IMR-90 (cell line): ENCODE results near the gene ARL13A.

Experiments
- BHLHE40 ChIP-seq: fragments of 150-350 bp; IDR thresholded peaks from 2 replicates; pipeline ENCODE4 v1.6.1; 2016; ENCODE audit warnings: mild to moderate bottlenecking, low read depth, low read length
- CEBPB ChIP-seq: IDR thresholded peaks from 2 replicates; pipeline ENCODE4 v1.6.1; 2012; ENCODE audit warnings: low read depth, low read length, improper control_type of control experiment
- CHD1 ChIP-seq: IDR thresholded peaks from 2 replicates; pipeline ENCODE4 v1.6.1; 2012; ENCODE audit warnings: low read depth, low read length, improper control_type of control experiment
- FOS ChIP-seq: fragments of 150-350 bp; IDR thresholded peaks from 2 replicates; pipeline ENCODE4 v1.6.1; 2016; ENCODE audit warnings: low read depth, low read length
- MAFK ChIP-seq: IDR thresholded peaks from 2 replicates; pipeline ENCODE4 v1.6.1; 2012; ENCODE audit warnings: low read depth, low read length, improper control_type of control experiment
- MAZ ChIP-seq: IDR thresholded peaks from 2 replicates; pipeline ENCODE4 v1.6.1; 2012; ENCODE audit warnings: low read depth, mild to moderate bottlenecking, low read length, improper control_type of control experiment, moderate library complexity, borderline replicate concordance
- MXI1 ChIP-seq: IDR thresholded peaks from 2 replicates; pipeline ENCODE4 v1.6.1; 2012; ENCODE audit warnings: low read depth, mild to moderate bottlenecking, low read length, moderate library complexity, borderline replicate concordance
- NFE2L2 ChIP-seq: fragments of 150-350 bp; IDR thresholded peaks from 2 replicates; pipeline ENCODE4 v1.6.1; 2016; ENCODE audit warnings: low read depth, mild to moderate bottlenecking, low read length
- POLR2A ChIP-seq: IDR thresholded peaks from 2 replicates; pipeline ENCODE4 v1.6.1; 2012; ENCODE audit warnings: mild to moderate bottlenecking, low read depth, low read length
- RCOR1 ChIP-seq: IDR thresholded peaks from 2 replicates; pipeline ENCODE4 v1.6.1; 2012; ENCODE audit warnings: mild to moderate bottlenecking, low read length, improper control_type of control experiment; ENCODE audit not compliant: insufficient replicate concordance
- RFX5 ChIP-seq: IDR thresholded peaks from 2 replicates; pipeline ENCODE4 v1.8.0; 2012; ENCODE audit warnings: low read depth, mild to moderate bottlenecking, low read length, moderate library complexity
- SMC3 ChIP-seq: fragments of 150-350 bp; IDR thresholded peaks from 2 replicates; pipeline ENCODE4 v1.6.1; 2016; ENCODE audit warnings: low read depth, mild to moderate bottlenecking, antibody characterized with exemption, low read length, moderate library complexity
- TF ChIP-seq, protein P1 (sequence below): conservative IDR thresholded peaks from 2 replicates; pipeline ENCODE4 v1.5.1; 2012; ENCODE audit warnings: mild to moderate bottlenecking, low read depth, low read length, improper control_type of control experiment
- TF ChIP-seq, protein P2 (sequence below): fragments of 150-350 bp; IDR thresholded peaks from 2 replicates; pipeline ENCODE4 v1.6.1; 2017; ENCODE audit warnings: mild to moderate bottlenecking, antibody characterized with exemption, low read length, low read depth

DNA sequence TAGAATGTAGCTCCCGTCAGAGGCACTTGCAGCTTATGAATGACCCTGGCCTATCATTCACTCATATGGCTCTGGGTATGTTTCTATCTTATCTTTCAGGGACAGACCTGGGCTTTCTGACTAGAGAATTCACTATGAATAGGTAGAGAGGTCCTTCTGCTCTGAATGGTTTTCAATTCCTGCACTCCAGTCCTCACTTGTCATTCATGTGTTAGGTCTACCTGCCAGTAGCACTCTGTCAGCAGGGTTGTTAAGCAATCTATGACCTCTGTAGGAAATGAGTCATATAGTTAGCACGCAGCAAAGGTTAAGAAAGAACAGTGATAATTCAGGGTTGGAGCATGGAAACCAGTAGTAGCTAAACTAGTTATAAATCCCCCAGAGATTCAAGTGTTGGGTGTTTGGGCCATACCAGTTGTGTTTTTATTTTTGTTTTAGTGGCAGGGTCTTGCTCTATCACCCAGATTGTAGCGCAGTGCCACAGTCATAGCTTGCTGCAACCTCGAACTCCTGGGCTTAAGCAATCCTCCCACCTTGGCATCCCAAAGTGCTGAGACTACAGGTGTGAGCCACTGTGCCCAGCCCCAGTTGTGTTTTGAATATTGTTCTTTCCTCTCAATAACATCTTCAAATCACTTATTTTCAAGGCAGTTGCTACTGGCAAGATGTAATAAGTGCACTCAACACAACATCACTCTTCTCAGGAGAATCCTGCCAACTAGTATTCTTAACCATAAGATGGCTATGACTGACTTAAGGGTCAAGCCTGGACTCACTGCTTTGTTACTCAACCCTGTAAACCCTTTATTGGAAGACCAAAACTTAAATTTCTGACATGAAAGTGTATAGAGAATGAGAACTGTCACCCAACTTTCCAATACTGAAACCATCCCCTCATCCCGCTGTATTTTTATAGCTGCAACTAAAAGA lies 25.1 kb downstream of the ARL13A start:
- TF ChIP-seq FOS: peak; percentile 22; the same call in 1 of the 2 replicates
- TF ChIP-seq, protein P1, sequence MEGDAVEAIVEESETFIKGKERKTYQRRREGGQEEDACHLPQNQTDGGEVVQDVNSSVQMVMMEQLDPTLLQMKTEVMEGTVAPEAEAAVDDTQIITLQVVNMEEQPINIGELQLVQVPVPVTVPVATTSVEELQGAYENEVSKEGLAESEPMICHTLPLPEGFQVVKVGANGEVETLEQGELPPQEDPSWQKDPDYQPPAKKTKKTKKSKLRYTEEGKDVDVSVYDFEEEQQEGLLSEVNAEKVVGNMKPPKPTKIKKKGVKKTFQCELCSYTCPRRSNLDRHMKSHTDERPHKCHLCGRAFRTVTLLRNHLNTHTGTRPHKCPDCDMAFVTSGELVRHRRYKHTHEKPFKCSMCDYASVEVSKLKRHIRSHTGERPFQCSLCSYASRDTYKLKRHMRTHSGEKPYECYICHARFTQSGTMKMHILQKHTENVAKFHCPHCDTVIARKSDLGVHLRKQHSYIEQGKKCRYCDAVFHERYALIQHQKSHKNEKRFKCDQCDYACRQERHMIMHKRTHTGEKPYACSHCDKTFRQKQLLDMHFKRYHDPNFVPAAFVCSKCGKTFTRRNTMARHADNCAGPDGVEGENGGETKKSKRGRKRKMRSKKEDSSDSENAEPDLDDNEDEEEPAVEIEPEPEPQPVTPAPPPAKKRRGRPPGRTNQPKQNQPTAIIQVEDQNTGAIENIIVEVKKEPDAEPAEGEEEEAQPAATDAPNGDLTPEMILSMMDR: no peak
- TF ChIP-seq NFE2L2: no peak
- TF ChIP-seq BHLHE40: no peak
- TF ChIP-seq POLR2A: no peak
- no peak for TF ChIP-seq SMC3
- TF ChIP-seq, protein P2, sequence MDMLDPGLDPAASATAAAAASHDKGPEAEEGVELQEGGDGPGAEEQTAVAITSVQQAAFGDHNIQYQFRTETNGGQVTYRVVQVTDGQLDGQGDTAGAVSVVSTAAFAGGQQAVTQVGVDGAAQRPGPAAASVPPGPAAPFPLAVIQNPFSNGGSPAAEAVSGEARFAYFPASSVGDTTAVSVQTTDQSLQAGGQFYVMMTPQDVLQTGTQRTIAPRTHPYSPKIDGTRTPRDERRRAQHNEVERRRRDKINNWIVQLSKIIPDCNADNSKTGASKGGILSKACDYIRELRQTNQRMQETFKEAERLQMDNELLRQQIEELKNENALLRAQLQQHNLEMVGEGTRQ: no peak
- no peak for TF ChIP-seq MXI1
- TF ChIP-seq CEBPB: peak; percentile 91
- no peak for TF ChIP-seq MAZ
- TF ChIP-seq CHD1: no peak
- TF ChIP-seq RFX5: no peak
- no peak for TF ChIP-seq MAFK
- TF ChIP-seq RCOR1: no peak
